Brain pericyte (primary cell): ENCODE results near the gene MYOF.
"Not testable (repeated sequence)": the region's sequence is repeated elsewhere in the genome, so short reads cannot be mapped to it uniquely, and the experiment has no call there.

Experiments
- DNase-seq: peaks from one replicate; pipeline ENCODE4 v3.0.0-alpha.2; 2012; ENCODE audit warnings: low read depth, low spot score

The MYOF gene

GRCh38 chr10:93356516-93356915 is 125.6 kb downstream of the MYOF start:
- DNase-seq, result no peak

GRCh38 chr10:93352638-93353383 is 129.3 kb downstream of the MYOF start:
- no peak for DNase-seq

GRCh38 chr10:93346694-93347093 is 135.4 kb downstream of the MYOF start:
- DNase-seq, result no peak

- DNase-seq, result no peak
Measured at GRCh38 chr10:93346108-93346507, 136.0 kb downstream of the MYOF start.

- no peak for DNase-seq
Measured at GRCh38 chr10:93344691-93345090, 137.4 kb downstream of the MYOF start.

- DNase-seq, result no peak
Measured at GRCh38 chr10:93342921-93343320, 139.2 kb downstream of the MYOF start.

GRCh38 chr10:93342366-93342765 is 139.8 kb downstream of the MYOF start:
- no peak for DNase-seq

GRCh38 chr10:93337309-93337721 is 144.8 kb downstream of the MYOF start:
- DNase-seq, result no peak

GRCh38 chr10:93336678-93337077 is 145.5 kb downstream of the MYOF start:
- DNase-seq, result no peak

- no peak for DNase-seq
Measured at GRCh38 chr10:93336110-93336509, 146.0 kb downstream of the MYOF start.

- no peak for DNase-seq
Measured at GRCh38 chr10:93334901-93335327, 147.2 kb downstream of the MYOF start.

- no peak for DNase-seq
Measured at GRCh38 chr10:93334181-93334580, 148.0 kb downstream of the MYOF start.

GRCh38 chr10:93333278-93333978 is 148.7 kb downstream of the MYOF start:
- DNase-seq, result no peak

- DNase-seq, result no peak
Measured at GRCh38 chr10:93330824-93331223, 151.3 kb downstream of the MYOF start.

GRCh38 chr10:93319896-93320295 is 162.2 kb downstream of the MYOF start:
- no peak for DNase-seq

- DNase-seq, result no peak
Measured at GRCh38 chr10:93319096-93319495, 163.0 kb downstream of the MYOF start.

- no peak for DNase-seq
Measured at GRCh38 chr10:93315246-93315645, 166.9 kb downstream of the MYOF start.

GRCh38 chr10:93314656-93315055 is 167.5 kb downstream of the MYOF start:
- DNase-seq, result not testable (repeated sequence)

- DNase-seq, result no peak
Measured at GRCh38 chr10:93313798-93314197, 168.3 kb downstream of the MYOF start.

GRCh38 chr10:93309062-93309461 is 173.1 kb downstream of the MYOF start:
- DNase-seq, result no peak

GRCh38 chr10:93305122-93305521 is 177.0 kb downstream of the MYOF start:
- no peak for DNase-seq

GRCh38 chr10:93300981-93301380 is 181.2 kb downstream of the MYOF start:
- no peak for DNase-seq

- DNase-seq, result no peak
Measured at GRCh38 chr10:93300288-93300917, 181.7 kb downstream of the MYOF start.
